Heart right ventricle (tissue), 16 donors: ENCODE data around the gene SLCO2A1. TPM values are rescaled to one million over a fixed set of nuclear protein-coding genes. Genes with fewer than 3 reads are reported as not detected.

Experiments used
- ATAC-seq, 8 donors: fragments of 200-7000 bp; cut with Tn5 transposase; one replicate each; pipeline ENCODE4 v1.9.1; 2020; ENCODE audit warnings: mild to moderate bottlenecking in 8 of 8, moderate library complexity in 8 of 8, moderate number of reproducible peaks in 1 of 8
- DNase-seq, 2 donors: peaks; one replicate each; pipeline ENCODE4 v3.0.0-alpha.2; 2020
- H3K27ac ChIP-seq, 10 donors: fragments of 200-600 bp; sonication (generic) in 2 of 10; one replicate each; pipeline versions ENCODE4 v1.5.0 to v1.8.0; 2020 to 2022; ENCODE audit warnings: mild to moderate bottlenecking in 3 of 10
- H3K27me3 ChIP-seq, 7 donors: fragments of 200-600 bp; one replicate each; pipeline ENCODE4 v1.8.0; 2021 to 2022; ENCODE audit warnings: mild to moderate bottlenecking in 2 of 7
- H3K36me3 ChIP-seq, 9 donors: fragments of 200-600 bp; sonication (generic) in 1 of 9; one replicate each; pipeline versions ENCODE4 v1.5.0 to v1.8.0; 2020 to 2022; ENCODE audit warnings: mild to moderate bottlenecking in 2 of 9
- H3K4me1 ChIP-seq, 9 donors: fragments of 200-600 bp; sonication (generic) in 1 of 9; one replicate each; pipeline versions ENCODE4 v1.5.0 to v1.8.0; 2020 to 2022; ENCODE audit warnings: mild to moderate bottlenecking in 4 of 9
- H3K4me3 ChIP-seq, 10 donors: fragments of 200-600 bp; sonication (generic) in 2 of 10; one replicate each; pipeline versions ENCODE4 v1.5.0 to v1.8.0; 2020 to 2022; ENCODE audit warnings: mild to moderate bottlenecking in 7 of 10, moderate library complexity in 2 of 10
- H3K9me3 ChIP-seq, 11 donors: fragments of 200-600 bp in 10 of 11; sonication (generic) in 2 of 11; one replicate each; pipeline versions ENCODE4 v1.5.0 to v1.8.0; 2013 to 2022; ENCODE audit warnings: mild to moderate bottlenecking in 2 of 11, control low read depth in 1 of 11, moderate library complexity in 1 of 11
- CTCF ChIP-seq, 9 donors: fragments of 200-600 bp; sonication (generic) in 2 of 9; IDR thresholded peaks; one replicate each; pipeline versions ENCODE4 v1.5.0 to v1.8.0; 2021 to 2022; ENCODE audit warnings: antibody characterized with exemption in 9 of 9, mild to moderate bottlenecking in 5 of 9, moderate library complexity in 1 of 9
- WGBS, 2 donors: extraction: QIAGEN DNeasy Blood & Tissue Kit; methylation state at CpG; one replicate each; pipeline ENCODE4 v1.1.7; 2013; ENCODE audit warnings: inconsistent platforms in 1 of 2; 5-methylcytosine and 5-hydroxymethylcytosine counted together
- intact Hi-C, 10 donors: fragments of 100-400 bp; cut with DNase I; formaldehyde crosslinking; loops; one replicate each; pipeline versions ENCODE4 v1.11.1 to v1.14.2; 2022
- polyA plus RNA-seq, 2 donors: library from polyadenylated mRNA; stranded (reverse); fragments of 200-250 nt; gene quantifications; one replicate each; pipeline ENCODE4 v1.2.3, GENCODE V29; 2013
- total RNA-seq, 10 donors: library from RNA; stranded (reverse); fragmentation: NEBNext Ultra II Directional in 3 of 10; extraction: Animal tissue kit (Norgen Biotek cat#: 25700) in 3 of 10; gene quantifications; one replicate each; pipeline versions ENCODE4 v1.2.1 to v1.2.4, GENCODE V29; 2021 to 2023
- donor health status: Arrhythmogenic right ventricular cardiomyopathy.
- donor health status: ischemic (EF 13 %, LVEDD 7.1; RV severe dilation, severe dysfunction).
- donor health status: healthy with polysubstance abuse.
- donor health status: DM: no; HTN: yes; CAD: no.
- donor health status: DM: no; HTN: no; CAD: no.
- donor health status: ischemic (EF 25% LVEDD 6.9; RV normal size, moderate dysfunction).
- donor health status: ischemic (EF 25% LVEDD 5.7; RV mildly dilated, moderate dysfunction).
- donor health status: healthy.
- donor health status: DM: yes; HTN: yes; CAD: no.
- donor health status: Ischemic cardiomyopathy.
- donor health status: ischemic (EF 35%, LVEDD 5.7; RV mildly dilated, moderate dysfunction).
- donor health status: nonischemic (EF 11% LVEDD 7.7; RV severe dilation, severe dysfunction).
- donor health status: DM: yes; HTN: yes; CAD: no.
- donor health status: PGD.
- donor health status: ischemic (EF 29% LVEDD 5.4; RV normal size, mild dysfunction).
- donor health status: nonischemic (EF 23%, LVEDD 6.1; RV moderate dilation, normal function).

Gene SLCO2A1
- total and polyA plus RNA-seq, 12 donors = 3.6 to 30.4 (median 10.0) TPM

GRCh38 chr3:133881492-133881891 is 148.2 kb downstream of the SLCO2A1 start:
- Histone ChIP-seq H3K4me1 (peaks cover 0 to 18% (median 7%) of the 10 kb centered on the region in 9 donors), H3K27ac (no peak overlapping the region), H3K9me3 (peaks cover 0 to 21% (median 8%) of the 10 kb centered on the region in 11 donors), H3K36me3 (peaks cover 0 to 10% (median 0%) of the 10 kb centered on the region in 9 donors), H3K27me3 (no peaks in the 10 kb centered on the region), H3K4me3 (no peak overlapping the region)
- no peak for ATAC-seq
- 87 to 94% methylated on average over 1 of the region's 1 CpG for WGBS, 2 donors
- intact Hi-C loops = no loop called here
- no peak for DNase-seq
- TF ChIP-seq CTCF (IDR thresholded peaks at IDR 0.05) = no peak

GRCh38 chr3:133880886-133881455 is 148.8 kb downstream of the SLCO2A1 start:
- WGBS, 2 donors = 95% methylated on average over 4 of the region's 4 CpGs
- intact Hi-C loops = no loop called here
- no peak for ATAC-seq

GRCh38 chr3:133880287-133880686 is 149.4 kb downstream of the SLCO2A1 start:
- Histone ChIP-seq H3K9me3 (peaks cover 0 to 21% (median 8%) of the 10 kb centered on the region in 11 donors), H3K27ac (no peak overlapping the region), H3K4me3 (no peak overlapping the region), H3K36me3 (peaks cover 0 to 10% (median 0%) of the 10 kb centered on the region in 9 donors), H3K27me3 (no peaks in the 10 kb centered on the region), H3K4me1 (peaks cover 0 to 18% (median 7%) of the 10 kb centered on the region in 9 donors)
- TF ChIP-seq CTCF (IDR thresholded peaks at IDR 0.05) = no peak
- WGBS, 2 donors = 82 to 84% methylated on average over 5 of the region's 5 CpGs
- intact Hi-C loops = no loop called here
- DNase-seq (no peak), ATAC-seq (peak in 3 of 8 donors; percentile 13 to 48 (median 45))

More at GRCh38 chr3:133880886-133881455, 148.8 kb downstream of the SLCO2A1 start:
- Histone ChIP-seq H3K27ac (no peak overlapping the region), H3K27me3 (no peaks in the 10 kb centered on the region), H3K4me3 (no peak overlapping the region), H3K9me3 (peaks cover 0 to 21% (median 8%) of the 10 kb centered on the region in 11 donors), H3K36me3 (peaks cover 0 to 10% (median 0%) of the 10 kb centered on the region in 9 donors), H3K4me1 (peaks cover 0 to 18% (median 7%) of the 10 kb centered on the region in 9 donors)
- no peak for DNase-seq
- TF ChIP-seq CTCF (IDR thresholded peaks at IDR 0.05) = no peak

- H3K9me3 ChIP-seq = peaks cover 0 to 21% (median 8%) of the 10 kb centered on the region in 11 donors
- intact Hi-C loops = no loop called here
- H3K36me3 ChIP-seq = peaks cover 0 to 10% (median 0%) of the 10 kb centered on the region in 9 donors
- no peaks in the 10 kb centered on the region for H3K27me3 ChIP-seq
- H3K4me1 ChIP-seq = peaks cover 0 to 10% (median 2%) of the 10 kb centered on the region in 9 donors
- ATAC-seq (no peak), DNase-seq (no peak)
- TF ChIP-seq CTCF (IDR thresholded peaks at IDR 0.05) = no peak
- no peak overlapping the region for H3K4me3 ChIP-seq
- WGBS, 2 donors = 76 to 94% methylated on average over 3 of the region's 3 CpGs
- no peak overlapping the region for H3K27ac ChIP-seq
Measured at GRCh38 chr3:133878518-133878917, 151.2 kb downstream of the SLCO2A1 start.

Other genes with a start within 250 kb of the SLCO2A1 start
- 10 to 100 TPM; 24.0 to 42.1 (median 27.0) TPM for gene SRPRB, start 224.1 kb downstream of the SLCO2A1 start, total RNA-seq
- gene SRPRB, start 224.1 kb downstream of the SLCO2A1 start, polyA plus RNA-seq = 10 to 100 TPM; 12.1 to 46.2 TPM
- 10 to 100 TPM; 39.2 to 73.8 (median 47.4) TPM for gene RAB6B, start 134.0 kb downstream of the SLCO2A1 start, total RNA-seq
- 10 to 100 TPM in 1 of 2 donors, 1 to 10 TPM in 1; 7.0 to 14.2 TPM for gene RAB6B, start 134.0 kb downstream of the SLCO2A1 start, polyA plus RNA-seq
- 10 to 100 TPM; 33.8 to 45.8 (median 37.5) TPM for gene RYK, start 220.9 kb upstream of the SLCO2A1 start, total RNA-seq
- 10 to 100 TPM; 18.0 to 25.9 TPM for gene RYK, start 220.9 kb upstream of the SLCO2A1 start, polyA plus RNA-seq